ENCODE data around the gene ZKSCAN4.
A peak's percentile ranks its signal among the peaks of the same experiment; 100 is the strongest.

ZKSCAN4 gene

DNA sequence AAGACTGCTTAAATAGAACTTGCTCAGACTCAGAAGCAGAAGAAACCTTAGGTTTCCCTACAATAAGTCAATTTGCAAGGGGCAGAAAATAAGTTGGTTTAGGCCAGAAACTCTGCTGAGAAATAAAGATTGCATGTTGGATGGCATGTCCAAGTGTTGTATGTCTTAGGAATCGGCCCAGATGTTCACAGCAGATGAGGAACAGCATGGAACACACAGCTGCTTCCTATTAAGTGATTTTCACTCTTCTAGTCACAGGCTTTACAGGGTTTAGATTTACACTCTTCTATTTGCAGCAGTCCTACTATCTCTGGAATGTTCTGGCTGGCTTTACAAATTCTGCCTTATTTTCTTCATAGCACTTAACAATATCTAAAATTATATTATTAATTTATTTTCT lies 3.2 kb downstream of the ZKSCAN4 start:
- no peak for DNase-seq

DNA sequence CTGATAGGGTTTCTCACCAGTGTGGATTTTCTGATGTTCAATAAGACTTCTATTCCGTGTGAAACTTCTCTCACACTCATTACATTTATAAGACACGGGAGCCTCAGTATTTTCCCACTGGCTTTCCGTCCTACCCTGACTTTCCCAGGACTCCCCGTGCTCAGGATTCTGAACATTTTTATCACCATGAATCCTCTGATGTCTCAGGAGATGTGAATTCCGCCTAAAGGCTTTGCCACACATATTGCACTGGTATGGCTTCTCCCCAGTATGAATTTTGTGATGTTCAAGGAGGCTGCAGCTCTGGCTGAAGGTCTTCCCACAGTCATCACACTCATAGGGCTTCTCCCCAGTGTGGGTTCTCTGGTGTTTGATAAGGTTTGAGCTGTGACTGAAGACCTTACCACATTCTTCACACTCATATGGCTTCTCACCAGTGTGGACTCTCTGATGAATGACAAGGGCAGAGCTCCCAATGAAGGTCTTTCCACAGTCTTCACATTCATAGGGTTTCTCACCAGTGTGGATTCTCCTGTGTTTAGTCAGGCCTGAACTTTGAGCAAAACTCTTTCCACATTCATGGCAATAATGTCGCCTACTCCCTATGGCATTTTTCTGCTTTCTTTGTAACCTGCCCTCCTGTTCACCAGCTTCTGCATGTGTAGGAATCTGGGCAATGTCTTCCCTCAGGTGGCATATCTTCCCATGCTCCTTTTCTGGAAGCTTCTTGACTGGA lies 6.7 kb downstream of the ZKSCAN4 start:
- no peak for DNase-seq

DNA sequence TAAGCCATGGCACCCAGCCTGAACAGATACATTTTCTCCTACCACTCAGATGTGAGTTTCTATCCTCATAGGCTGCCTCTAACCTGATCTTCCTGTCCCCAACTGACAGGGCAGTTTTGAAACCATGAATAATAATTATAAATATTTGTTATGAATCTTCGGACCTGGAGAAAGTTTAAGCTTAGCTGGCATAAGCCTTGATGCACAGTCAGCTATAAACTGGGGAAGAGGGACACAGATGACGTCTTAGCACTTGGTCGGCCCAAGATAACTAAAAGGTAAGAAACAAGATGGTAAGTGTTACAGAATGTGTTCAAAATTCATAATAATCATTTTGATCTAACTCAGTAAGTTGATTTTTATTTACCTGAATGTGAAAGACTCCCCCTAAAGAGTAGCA lies 8.1 kb downstream of the ZKSCAN4 start:
- DNase-seq = no peak

DNA sequence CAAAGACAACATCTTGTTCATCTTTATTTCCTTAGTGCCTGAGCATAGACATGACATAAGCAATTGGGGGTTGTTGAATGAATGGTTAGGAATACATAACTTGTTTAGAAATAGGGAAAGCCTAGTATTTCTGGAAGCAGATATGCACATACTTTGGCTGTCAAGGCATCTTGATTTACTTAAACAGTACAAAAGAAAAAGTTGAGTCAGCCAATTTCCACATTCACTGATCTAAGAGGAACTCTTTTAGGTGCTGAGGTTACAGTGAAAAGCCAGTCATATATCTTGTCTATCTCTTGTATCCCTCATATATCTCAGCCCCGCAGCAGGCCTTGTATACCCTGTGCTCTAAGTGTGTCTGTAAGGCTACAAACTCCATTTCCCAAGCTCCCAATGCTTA lies 11.6 kb downstream of the ZKSCAN4 start:
- no peak for DNase-seq

DNA sequence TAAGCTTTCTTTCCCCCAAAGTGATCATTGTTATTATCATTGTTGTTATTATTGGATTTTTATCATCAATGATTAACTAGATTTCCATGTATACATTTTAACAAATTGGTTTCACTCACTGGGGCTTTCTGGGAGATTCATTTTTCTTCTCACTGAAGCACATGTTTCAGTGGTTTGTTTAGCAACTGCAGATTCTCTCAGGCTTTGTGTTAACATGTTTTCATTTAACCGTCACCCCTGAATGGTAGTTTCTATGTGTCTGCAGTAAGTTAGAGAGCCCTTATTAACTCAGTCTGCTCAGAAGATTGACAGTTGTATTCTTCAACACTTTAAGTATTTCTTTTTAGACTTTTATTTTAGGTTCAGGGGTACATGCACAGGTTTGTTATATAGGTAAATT lies 12.4 kb downstream of the ZKSCAN4 start:
- no peak for DNase-seq

DNA sequence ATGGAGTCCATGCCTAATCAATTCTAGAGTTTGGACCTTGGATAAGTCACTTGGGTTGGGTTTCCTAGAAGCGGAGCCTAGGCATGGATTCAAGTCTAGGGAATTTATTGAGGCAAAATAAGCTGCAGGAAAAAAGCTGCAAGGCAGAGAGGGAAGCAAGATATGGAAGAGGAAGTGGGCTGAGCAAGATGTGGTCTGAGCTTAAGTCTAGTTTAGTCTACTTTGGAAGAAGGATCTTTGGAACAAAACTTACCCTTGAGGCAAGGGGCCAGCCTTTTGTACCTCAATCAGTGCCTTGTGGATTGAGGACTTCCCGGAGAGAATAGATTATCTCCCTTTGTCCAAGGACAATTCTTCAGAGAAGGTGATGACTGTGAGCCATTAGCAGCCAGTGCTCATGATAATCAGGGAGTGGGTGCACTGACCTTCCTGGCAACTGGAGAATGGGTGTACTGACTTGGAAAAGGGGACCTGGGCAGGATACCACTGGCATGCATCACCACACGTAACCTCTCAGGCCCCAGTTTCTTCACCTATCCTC lies 16.1 kb downstream of the ZKSCAN4 start:
- no peak for DNase-seq

DNA sequence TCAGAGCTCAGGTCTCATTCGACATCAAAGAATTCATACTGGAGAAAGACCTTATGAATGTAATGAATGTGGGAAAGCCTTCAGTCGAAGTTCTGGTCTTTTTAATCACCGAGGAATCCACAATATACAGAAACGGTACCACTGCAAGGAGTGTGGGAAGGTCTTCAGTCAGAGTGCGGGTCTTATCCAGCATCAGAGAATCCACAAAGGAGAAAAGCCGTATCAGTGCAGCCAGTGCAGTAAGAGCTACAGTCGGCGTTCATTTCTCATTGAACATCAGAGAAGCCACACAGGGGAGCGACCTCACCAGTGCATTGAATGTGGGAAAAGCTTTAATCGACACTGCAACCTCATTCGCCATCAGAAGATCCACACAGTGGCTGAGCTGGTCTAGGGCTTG lies 19.3 kb downstream of the ZKSCAN4 start:
- no peak for DNase-seq

DNA sequence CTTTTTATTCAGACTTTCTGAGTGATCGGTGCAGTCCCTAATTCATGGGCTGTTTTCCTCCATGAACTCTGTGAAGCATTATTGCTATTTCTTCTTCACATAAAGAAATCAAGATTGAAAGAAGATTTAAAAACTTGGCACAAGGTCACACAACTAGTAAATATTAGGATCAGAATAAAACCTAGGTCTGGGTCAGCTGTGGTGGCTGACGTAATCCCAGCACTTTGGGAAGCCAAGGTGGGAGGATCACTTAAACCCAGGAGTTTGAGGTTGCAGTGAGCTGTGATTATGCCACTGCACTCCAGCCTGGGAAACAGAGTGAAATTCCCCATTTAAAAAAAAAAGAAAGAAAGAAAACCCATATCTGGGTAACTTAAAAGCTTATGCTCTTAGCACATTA lies 25.6 kb downstream of the ZKSCAN4 start:
- DNase-seq = no peak

DNA sequence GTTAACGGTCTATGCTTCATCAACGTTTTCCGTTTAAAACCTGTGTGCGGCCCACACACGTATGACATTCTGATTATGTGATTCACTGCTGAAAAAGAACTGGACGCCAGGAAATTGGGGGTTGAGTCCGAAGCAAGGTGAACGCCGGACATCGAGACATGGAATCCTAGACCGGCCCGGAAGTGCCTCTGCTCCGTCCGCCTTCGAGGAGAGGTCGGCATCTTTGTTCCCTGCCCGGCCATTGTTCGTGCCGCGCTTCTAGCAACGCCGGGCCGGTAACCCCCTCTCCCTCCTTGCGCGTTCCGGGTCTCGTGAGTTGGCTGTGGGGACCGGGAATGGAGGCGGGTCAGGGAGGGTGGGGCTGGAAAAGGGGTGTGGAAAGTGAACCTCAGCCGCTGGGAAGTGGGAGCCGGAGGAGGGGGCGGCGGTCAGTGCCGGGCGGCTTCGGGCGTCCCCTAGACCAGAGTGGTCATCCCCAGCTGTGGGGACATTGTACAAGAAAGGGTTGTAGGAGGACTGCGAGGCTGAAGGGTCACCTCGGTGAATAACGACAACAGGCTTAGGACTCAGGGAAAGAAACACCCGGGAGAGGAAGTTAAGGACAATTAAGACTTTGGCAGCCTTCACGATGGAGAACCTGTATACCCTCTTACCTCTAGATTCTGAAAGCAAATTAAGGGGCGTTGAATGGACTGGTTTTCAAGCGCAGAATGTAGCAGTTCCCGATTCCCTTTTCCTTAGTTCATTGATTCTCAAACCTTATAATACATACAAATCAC lies 26.8 kb downstream of the ZKSCAN4 start, which contains the start of gene ZSCAN9:
Gene ZSCAN9, plus strand, starts transcription at position 220 of the 779 bp plus-strand sequence. CDS start 1,810 bp downstream, outside the sequence.
- peak; percentile 94 for DNase-seq

DNA sequence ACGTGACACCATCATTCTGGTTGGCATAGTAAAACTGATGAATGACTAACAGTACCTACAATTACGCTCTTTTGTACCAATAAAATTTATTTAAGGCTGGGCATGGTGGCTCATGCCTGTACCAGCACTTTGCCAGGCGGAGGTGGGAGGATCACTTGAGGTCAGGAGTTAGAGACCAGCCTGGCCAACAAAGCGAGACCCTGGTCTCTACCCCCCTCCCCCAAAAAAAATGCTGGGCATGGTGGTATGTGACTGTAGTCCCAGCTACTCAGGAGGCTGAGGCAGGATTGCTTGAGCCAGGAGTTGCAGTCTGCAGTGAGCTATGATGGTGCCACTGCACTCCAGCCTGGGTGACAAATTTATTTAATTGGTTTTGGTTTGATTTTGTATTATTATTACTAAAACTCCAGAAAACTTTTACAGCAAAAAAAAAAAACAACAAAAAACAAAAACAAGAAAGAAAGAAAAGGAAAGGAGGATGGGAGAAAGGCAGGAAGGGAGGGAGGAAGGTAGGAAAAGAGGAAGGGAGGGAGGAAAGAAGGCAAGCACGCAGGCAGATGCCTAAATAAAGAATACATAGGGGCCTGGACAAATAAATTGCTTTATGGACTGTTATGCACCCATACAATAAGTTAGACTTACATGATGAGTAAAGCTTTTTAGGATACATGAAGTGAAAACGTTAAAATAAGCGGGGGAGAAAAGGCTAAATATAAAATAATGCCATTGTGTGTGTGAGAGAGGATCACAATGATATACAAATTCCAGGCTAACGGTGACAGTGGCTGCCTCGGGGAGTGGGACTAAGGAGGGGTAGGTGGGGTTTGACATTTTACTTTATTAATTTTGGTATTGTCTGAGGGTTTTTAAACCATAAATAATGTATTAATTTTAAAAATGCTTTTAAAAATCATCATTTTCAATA lies 27.7 kb downstream of the ZKSCAN4 start:
- no peak for DNase-seq

DNA sequence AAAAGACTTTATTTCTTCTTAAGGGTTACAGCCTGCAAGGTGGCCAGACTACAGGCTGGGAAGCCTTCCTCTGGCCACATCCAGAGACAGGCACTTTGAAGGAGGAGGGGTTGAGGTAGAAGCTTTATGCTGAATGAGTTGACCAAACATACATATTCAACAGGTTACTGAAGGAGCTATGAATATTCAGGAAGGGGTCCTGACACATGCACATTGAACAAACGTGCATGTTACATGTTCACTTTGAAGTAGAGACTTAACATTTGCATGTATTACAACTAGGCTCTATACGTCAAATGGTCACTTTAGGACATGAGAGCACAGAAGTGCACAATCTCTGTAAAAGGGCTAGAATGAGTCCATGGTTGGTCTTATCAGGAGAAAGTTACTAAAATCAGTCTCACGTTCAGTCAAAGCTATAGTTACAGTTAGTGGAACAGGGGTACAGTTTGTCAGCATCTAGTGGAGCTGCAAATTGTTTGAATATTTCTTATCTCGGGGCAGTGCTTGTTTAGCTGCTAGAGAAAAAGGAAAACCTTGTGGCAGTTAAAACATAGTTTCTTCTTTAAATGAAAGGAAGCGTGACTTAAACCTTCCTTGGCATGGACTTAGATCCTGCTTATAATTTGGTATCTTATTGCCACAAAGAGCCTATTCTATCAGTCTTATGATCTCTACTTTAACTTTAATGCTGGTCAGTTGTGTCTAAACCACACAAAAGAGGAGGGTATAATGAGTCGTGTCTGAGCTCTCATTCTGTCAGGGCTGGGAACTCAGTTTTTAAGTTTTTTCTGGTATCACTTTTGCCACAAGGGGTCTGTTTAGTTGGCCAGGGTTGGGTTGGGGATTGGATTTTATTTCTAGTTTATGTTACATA lies 31.6 kb downstream of the ZKSCAN4 start:
- peak; percentile 54 for DNase-seq

DNA sequence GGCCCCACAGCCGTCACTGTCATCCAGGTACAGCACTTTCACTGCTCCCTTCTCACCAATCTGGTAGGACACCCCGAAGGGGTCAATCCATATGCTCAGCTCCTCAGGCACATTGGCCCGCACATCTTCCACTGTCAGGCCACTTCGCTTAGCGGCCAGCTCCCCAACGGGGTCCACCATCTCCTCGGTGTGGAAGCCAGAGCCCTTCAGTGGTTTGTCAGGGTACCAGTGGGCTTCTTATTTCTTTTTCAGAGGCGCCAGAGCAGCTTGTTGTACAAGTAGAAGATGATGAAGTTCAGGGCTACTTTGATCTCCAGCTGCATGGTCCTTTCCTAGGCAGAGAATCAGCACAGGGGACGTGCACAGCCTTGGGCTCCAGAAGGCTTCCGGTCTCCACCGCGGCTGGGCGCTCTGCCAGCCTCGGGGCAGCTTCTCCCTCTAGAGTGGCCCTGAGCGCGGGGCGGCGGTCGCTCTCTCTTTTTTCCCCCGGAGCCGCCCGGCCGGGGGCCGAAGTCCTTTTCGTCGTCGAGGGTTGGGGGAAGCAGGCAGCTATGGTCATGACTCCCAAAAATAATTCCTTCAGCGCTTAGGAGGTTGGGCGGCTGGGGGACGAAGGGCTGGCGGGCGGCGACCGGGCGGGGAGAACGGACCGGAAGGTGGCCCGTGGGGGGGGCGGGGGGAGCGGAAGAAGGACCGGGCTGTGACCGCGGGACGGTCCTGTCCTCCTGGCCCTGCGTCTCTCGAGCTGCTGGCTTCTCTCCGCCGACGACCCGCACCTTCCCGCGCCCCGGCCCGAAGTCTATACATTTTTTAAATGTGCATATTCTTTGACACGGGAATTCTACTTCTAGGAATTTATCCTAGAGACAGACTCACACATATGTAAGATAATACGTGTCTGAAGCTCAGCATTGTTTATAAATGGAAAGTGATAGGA lies 33.5 kb downstream of the ZKSCAN4 start:
- DNase-seq = peak; percentile 95

DNA sequence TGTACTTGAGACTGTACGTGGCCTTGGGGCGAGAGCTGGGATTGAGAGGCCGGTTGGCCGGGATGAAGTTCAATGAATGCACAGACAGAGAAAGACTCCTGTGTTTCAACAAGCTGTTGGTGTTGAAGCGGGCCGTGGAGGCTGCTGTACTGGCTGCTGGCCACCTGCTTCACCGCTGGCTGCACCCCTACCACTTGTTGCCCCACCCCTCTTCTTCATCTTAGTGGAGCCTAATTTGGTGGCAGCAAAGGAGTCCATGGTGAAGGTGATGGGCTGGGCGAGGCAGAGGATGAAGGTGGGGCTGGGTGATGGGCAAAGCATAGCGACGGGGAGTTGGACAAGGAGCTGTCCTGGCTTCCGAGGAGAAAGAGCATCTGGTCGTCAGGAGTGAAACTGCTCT lies 34.2 kb downstream of the ZKSCAN4 start:
- DNase-seq = no peak

DNA sequence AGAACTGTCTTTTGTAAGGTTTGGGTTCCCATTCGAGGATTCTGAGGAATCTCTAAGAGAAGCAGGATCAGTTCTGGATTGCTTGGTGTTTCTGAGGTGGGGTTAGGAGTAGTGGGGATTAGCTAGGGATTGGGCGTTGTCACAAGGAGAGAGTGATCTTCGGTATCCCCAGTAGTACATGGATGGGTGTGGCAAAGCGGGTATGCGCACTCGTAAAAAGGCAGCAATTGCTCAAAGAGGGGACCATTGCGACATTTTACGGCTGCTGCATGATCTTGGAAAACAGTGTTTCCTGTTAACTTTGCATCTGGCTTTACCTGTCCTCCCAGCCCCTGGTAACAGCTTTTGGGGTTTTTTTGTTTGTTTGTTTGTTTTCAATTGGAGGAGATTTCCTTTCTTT lies 36.6 kb downstream of the ZKSCAN4 start:
- peak; percentile 63 for DNase-seq

DNA sequence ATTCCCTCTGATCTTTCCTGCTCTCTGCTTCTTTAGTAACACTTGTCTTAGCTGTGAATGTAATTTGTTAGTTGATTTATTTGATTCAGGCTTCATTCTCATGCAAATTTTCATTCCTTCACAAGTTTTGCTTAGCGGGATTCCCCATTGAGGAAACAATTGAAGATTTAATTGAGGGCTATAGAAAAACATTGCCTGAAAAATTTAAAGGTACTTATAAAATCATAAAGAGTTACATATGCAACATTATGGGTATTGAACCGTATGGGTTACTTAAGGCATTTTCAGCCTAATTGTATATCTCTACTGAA lies 38.9 kb downstream of the ZKSCAN4 start:
- DNase-seq = no peak

DNA sequence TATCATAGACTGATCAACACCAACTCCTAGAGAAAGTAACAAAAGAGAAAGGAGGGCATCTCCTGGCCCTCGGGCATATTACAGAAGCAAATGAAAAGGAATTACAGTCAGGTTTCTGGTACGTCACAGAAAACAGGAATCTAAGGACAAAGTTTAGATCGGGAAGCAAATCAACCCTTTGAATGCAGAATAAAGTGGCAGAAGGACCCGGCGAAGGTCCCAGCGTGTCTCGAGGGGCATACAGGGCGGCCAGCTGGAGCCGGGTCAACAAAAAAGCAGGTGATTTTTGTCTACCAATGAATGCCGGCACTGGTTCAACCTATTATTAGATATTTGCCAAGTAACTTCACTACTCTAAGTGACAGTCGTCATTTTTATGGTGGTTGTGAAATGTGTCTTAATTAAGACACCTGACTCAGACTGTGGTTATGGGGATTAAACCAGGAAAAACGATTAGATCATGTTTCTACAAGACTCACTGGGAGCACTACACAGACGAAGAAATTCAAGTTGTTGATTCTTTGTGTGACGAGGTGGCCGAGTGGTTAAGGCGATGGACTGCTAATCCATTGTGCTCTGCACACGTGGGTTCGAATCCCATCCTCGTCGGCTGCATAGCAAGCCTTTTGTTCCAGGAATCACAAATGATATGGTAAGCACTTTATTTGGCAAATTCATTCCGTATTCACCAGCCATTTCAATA lies 39.4 kb downstream of the ZKSCAN4 start:
- peak; percentile 88 for DNase-seq

DNA sequence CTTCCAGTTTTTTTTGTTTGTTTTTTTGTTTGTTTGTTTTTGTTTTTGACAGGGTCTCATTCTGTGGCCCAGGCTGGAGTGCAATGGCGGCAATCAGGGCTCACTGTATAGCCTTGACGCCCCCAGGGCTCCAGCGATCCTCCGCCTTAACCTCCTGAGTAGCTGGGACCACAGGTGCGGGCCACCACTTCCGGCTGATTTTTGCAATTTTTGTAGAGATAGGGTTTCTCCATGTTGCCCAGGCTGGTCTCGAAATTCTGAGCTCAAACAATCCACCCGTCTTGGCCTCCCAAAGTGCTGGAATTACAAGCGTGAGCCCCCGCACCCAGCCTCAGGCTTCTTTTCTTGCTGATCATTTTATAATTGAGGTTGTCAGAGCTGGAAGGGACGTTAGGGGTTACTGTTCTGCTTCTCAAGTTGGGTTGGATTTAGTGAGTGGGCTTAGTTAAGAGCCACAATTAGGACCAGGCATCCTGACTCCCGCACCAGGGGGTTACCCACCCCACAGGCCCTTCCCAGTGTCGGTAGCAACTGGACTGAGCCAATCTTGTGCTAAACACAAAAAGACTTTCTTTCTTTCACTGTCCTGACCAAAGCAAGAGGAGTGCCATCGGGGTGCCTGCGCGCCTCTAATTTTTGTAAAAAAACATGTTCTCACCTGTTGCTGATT lies 40.1 kb downstream of the ZKSCAN4 start:
- DNase-seq = no peak

DNA sequence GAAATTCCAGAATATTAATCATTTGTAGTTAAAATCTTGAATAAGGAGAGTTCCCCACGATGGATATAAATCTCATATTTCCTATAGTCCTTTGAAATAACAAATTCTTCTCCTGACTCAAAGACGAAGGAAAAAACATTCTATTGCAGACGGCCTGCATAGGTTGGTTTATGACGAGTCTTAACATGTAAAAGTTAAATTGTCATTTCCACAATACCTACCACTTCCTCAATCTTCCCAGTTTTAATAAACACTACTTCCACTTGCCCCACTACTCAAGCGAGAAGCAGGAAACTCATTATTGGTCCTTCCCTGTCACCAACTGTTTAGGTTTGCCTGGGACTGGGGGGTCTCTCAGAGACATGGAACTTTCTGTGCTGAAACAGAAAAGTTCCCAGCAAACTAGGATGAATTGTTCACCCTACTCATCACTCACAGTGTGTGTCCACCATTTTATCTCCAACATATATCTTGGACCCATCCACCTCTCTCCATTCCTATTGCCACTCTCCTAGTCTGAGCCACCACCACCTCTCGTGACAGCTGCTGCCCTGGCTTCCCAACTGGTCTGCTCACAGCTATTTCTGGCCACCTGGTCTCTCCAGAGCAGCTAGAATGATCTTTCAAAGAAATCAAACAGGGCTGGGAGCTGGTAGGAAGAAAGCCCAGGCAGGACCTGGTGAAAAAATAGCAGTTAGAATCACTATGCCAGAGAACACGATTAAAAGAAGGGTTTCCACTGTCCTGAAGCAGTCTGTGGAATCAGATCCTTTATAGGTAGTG lies 42.1 kb downstream of the ZKSCAN4 start:
- no peak for DNase-seq

DNA sequence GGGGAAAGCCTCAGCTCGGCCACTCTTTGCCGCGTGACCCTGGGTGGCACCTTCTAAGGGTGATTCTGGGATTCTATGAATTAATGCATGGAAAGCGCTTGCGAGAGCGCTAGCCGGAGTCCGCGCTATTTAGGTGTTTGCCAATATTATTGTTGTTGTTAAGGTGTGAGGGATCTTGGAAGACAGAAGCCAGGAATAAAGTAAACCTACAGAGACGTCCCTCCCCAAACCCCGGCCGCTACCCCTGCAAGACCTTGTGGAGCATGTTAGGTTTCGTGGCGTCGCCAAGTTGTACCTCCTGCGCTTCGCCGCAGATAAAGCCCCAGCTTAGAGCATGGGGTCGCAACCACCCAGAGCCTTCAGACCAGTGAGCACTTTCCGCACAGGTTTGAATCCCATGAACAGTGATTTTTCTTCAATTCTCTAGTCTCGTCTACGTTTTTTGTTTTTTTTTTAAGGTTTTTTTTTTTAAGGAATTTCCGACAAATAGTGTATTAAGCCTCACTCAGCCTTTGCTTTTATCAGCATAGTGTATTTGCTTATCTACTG lies 43.9 kb downstream of the ZKSCAN4 start:
- DNase-seq = peak; percentile 38
